HG03460 (cell line): Measurements from ENCODE around the gene B3GNT2.
"Not testable (repeated sequence)": the region's sequence is repeated elsewhere in the genome, so short reads cannot be mapped to it uniquely, and the experiment has no call there.

ENCODE experiments used
- ATAC-seq: cut with Tn5 transposase; IDR thresholded peaks from one replicate; pipeline ENCODE4 v1.9.1; 2021; ENCODE audit not compliant: unreplicated experiment

B3GNT2 gene, protein sequence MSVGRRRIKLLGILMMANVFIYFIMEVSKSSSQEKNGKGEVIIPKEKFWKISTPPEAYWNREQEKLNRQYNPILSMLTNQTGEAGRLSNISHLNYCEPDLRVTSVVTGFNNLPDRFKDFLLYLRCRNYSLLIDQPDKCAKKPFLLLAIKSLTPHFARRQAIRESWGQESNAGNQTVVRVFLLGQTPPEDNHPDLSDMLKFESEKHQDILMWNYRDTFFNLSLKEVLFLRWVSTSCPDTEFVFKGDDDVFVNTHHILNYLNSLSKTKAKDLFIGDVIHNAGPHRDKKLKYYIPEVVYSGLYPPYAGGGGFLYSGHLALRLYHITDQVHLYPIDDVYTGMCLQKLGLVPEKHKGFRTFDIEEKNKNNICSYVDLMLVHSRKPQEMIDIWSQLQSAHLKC

GRCh38 chr2:62195421-62196277 is at the start of gene B3GNT2:
B3GNT2 (plus strand) TSS chr2:62196115; CDS start chr2:62222221, 26,106 bp downstream.
- ATAC-seq: peak; percentile 39

DNA sequence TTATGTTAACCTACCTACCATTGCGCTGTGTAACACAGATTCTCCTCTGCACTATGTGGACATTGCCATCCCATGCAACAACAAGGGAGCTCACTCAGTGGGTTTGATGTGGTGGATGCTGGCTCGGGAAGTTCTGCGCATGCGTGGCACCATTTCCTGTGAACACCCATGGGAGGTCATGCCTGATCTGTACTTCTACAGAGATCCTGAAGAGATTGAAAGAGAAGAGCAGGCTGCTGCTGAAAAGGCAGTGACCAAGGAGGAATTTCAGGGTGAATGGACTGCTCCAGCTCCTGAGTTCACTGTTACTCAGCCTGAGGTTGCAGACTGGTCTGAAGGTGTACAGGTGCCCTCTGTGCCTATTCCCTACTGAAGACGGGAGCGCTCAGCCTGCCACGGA is 49.1 kb upstream of the B3GNT2 start:
- ATAC-seq: not testable (repeated sequence)

DNA sequence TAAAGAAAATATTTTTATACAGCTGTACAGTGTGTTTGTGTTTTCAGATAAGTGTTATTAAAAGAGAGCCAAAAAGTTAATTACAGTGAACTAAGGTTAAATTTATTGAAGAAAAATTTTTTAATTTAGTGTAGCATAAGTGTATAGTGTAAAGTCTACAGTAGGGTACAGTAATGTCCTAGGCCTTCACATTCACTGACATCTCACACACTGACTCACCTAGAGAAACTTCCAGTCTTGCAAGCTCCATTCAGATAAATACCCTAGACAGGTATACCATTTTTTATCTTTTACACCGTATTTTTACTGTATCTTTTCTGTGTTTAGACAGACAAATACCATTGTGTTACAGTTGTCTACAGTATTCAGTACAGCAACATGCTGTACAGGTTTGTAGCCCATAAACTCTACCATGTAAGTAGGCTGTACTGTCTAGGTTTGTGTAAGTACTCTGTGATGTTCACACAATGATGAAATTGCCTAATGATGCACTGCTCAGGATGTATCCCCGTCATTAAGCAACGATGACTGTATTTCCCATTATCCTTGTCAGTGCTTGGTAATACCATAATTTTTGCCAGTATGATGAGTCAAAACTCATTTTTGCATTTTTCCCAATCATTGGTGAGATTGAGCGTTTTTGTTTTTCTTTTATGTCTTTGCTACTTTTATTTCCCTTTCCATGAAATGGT is 48.2 kb upstream of the B3GNT2 start:
- ATAC-seq: no peak

DNA sequence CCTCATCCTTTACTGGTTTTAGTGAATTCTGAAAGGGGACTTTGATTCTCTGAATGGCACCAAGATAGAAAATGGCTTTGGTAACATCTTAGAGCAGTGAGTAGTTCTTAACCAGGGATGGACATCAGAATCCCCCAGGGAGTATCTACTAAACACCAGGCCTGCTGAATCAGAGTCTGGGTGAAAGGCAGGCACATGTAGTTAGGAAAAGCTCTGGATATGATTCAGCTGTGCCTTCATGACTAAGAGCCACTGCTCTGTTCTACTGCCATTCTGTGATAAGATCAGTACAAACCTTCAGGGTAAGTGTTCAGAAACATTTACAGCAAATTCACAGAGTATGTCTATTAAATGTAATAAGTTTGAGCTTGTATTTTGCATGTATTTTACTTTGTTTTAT is 46.2 kb upstream of the B3GNT2 start:
- no peak for ATAC-seq

- ATAC-seq: no peak
Observed at GRCh38 chr2:62150597-62151305, 45.2 kb upstream of the B3GNT2 start.

DNA sequence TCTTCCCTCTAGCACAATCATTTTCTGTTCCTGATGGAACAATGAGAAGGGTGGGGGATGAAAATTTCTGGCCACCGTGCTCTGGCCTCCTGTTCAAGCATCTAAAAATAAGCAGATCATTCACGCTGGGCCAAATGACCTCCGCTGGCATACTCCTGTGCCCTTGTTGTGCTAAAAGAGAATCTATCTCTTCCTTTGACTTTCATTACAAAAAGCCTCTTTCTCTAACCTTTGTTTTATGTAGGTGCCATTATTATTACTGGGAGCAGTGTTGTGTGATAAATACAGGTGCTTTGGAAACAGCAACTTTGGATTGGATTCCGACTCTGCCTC is 44.6 kb upstream of the B3GNT2 start:
- ATAC-seq: no peak

DNA sequence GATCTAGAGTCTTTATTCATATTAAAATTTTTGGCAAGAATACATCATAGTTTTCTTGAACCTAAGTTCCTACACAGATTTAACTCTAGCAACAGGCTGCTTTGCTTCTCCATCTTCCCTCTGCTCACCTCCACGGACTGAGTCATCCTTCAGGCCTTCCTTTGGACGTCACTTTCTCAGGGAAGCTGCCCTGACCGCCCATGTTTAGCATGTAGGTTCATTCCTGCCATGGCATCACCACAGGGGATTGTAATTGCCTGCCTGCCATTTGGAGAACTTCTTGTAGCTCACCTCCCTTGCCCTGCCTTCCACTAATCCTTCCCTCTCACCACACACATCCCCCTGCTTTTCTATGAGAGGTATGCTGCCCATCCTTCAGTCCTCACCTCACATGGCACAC is 43.9 kb upstream of the B3GNT2 start:
- ATAC-seq: no peak

- no peak for ATAC-seq
Observed at GRCh38 chr2:62156861-62157496, 38.9 kb upstream of the B3GNT2 start.

DNA sequence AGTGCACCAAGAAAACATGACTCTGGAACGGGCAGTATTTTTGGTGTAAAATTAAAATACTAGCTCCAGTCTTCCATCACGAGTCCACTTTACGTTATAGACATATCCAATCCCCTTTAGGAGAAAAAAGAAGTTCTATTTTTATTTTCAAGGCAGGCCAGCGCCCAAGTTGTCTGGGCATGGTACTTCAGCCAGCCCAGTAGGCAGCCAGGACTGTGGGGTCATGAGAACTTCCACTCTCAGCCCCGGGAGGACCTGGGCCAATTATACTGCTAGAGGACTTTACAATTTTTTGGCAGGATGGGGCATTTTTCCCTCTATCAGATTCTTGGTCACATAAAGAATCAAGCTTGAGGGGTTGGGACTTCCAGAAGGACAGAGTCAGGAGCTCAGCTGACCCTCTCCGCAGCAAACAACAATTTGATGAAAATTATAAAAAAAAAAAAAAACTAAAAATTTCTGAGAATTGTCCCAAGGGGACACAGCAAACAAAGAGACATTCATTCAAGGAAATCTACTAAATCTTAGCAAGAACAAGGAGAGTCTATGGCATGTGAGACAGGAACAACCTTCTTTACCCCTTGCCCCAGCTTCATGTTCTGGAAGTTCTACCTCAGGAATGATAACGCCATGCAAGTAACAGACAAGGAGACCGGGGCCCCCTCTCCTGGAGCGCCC is 37.3 kb upstream of the B3GNT2 start:
- ATAC-seq: no peak

GRCh38 chr2:62160691-62161090 is 35.2 kb upstream of the B3GNT2 start:
- ATAC-seq: not testable (repeated sequence)

DNA sequence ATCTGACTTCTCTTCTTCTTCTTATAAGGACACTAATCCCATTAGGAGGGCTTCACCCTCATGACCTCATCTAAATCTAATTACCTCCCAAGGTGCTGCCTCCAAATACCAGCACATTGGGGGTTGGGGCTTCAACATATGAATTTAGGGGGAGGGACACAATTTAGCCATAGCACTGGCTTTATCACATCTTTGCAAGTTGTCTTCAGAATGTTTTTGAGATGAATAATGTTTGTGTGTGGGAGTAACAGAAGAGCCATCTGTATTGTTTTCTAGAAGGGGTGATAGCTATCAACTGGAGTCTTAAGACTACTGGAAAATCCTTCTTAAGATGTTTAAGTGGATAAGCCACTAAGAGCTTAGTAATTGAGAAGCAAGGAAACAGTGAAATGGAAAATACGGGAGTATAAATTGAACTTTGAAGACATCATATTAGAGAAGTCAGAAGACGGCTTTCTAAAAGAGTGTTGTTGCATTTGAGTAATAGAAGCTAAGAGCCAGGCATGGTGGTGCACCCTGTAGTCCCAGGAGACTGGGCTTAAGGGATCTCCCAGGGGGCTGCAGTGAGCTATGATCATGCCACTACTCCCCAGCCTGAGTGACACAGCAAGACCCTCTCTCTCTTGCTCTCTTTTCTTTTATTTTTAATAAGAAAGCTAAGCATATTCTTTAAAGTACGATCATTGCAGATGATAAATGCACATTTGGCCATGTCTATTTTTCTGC is 32.6 kb upstream of the B3GNT2 start:
- ATAC-seq: no peak

DNA sequence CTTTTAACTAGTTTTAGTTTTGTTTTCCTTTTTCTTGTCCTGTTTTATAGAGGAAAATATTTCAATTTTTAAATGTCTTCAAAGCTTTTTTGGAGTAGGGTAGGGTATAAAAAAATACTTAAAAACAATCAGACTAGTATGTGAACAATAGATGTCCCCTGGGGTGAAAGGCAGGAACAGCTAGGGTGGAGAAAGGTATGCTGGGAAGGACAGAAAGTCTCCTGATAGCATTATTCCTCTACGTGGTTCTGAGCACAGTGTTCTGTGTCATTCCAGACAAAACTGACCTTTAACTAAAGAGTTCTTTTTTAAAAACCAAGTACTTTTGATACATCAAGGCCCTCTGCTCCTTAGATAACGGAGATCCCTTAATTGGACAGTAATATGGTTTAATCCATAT is 32.1 kb upstream of the B3GNT2 start:
- ATAC-seq: no peak

GRCh38 chr2:62175728-62176127 is 20.2 kb upstream of the B3GNT2 start:
- ATAC-seq: no peak

- ATAC-seq: no peak
Observed at GRCh38 chr2:62176801-62177200, 19.1 kb upstream of the B3GNT2 start.

DNA sequence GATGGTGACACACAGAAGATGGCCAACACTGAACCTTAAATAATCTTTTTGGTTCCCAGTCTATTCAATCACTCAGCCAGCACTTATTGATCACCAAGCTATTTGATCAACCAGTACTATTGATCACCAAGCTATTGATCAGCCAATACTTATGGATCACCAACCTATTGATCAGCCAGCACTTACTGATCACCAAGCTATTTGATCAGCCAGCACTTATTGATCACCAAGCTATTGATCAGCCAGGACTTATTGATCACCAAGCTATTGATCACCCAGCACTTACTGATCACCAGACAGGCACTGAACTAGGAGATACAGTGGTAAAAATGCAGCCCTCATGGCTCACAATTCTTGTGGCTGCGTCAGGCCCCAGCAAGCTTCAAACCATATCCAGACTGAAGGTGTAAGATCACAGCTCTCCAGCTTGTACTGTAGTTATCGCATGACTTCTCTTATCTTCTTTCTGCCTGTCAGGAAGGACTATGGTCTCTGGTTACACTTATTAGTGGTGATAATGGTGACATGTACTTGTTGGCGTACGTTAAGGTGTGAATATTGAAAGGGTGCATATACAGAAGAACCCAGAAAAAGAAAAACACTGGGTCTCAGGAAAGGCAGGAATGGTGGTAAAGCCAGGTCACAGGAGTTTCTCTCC is 18.4 kb upstream of the B3GNT2 start:
- no peak for ATAC-seq

DNA sequence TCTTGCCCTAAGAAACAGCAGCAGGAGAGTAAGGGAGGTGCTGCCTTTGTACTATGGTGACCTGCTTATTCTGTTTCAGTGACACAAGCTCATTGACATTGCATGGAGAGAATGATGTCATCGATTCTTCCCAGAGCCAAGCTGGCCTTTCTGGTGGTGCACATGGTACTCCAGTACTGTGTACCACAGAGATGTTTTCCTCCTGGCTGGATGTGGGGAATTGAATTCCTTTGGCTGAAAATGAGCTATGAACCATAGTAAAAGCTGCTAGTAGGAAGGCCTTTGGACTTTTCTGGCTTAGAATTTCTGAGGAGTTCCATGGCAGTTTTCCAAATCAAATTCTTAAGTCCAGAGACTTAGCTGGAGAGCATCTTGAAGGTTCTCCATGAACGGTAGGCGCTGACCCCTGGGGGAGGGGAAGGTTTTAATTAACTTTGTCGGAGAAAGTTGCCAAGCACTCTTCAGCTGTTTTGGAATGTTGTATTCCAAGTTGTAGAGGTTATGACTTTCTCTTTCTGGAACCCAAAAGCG is 17.1 kb upstream of the B3GNT2 start:
- ATAC-seq: no peak

DNA sequence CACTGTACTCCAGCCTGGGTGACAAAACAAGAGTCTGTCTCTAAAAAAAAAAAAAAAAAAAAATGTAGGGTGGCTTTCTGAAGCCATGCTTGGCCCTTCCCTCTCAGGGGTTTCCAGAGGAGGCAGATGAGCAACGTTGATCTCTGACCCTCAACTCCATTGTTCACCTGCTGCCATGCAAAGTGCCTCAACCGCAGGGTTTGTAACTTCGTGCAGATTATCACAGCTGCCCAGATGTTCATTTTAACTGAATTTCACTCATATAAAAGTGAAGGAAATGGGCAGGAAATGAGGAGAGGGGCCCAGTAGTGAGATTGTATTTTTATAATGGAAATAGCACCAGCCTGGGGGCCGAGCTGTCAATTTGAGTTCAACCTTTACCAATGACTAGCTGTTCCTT is 14.9 kb upstream of the B3GNT2 start:
- ATAC-seq: no peak

DNA sequence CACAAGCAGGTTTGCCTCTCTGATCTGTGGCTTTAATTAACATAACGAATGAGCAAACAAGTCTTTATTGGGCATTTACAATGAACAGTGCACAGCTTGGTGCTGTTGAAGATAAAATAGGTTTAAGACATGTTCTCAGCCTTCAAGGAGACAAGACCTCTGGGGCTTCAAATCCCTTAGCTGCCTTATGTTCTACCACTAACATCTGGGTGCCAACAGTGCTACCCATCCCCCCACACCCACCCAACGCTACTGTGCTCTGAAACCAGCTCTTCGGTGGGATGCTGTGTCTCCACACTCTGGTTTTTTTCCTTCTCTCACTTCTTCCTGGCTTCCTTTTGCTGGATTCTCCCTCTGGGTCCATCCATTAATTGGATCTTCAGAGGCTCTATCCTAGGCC is 14.1 kb upstream of the B3GNT2 start:
- ATAC-seq: no peak
